DOHH2 (cell line): ENCODE measurements around the gene BPIFB2.

ENCODE experiments used
- H3F3A ChIP-seq: fragments of 200-600 bp; sonication (generic), shearing (Covaris generic); 2 replicates; pipeline ENCODE4 v1.6.0; 2016; ENCODE audit warnings: antibody characterized with exemption, mild to moderate bottlenecking; ENCODE audit not compliant: control insufficient read depth, insufficient read depth
- H3K27ac ChIP-seq: fragments of 200-600 bp; sonication (generic); 2 replicates; pipeline ENCODE4 v1.5.1; 2014; ENCODE audit warnings: low read depth, mild to moderate bottlenecking, low read length, moderate library complexity
- H3K27me3 ChIP-seq: fragments of 200-600 bp; sonication (generic); 2 replicates; pipeline ENCODE4 v1.6.1; 2014; ENCODE audit warnings: mild to moderate bottlenecking, low read length, mixed read lengths; ENCODE audit not compliant: control insufficient read depth
- H3K36me3 ChIP-seq: fragments of 200-600 bp; sonication (generic); 2 replicates; pipeline ENCODE4 v1.6.1; 2014; ENCODE audit warnings: mild to moderate bottlenecking, low read length, moderate library complexity, mixed read lengths; ENCODE audit not compliant: control insufficient read depth
- H3K4me1 ChIP-seq: fragments of 200-600 bp; sonication (generic); 2 replicates; pipeline ENCODE4 v1.6.1; 2014; ENCODE audit warnings: mild to moderate bottlenecking, low read length, mixed read lengths; ENCODE audit not compliant: control insufficient read depth
- H3K4me2 ChIP-seq: fragments of 200-600 bp; sonication (generic); 2 replicates; pipeline ENCODE4 v1.6.0; 2014; ENCODE audit warnings: mild to moderate bottlenecking, low read length, moderate library complexity
- H3K4me3 ChIP-seq: fragments of 200-600 bp; sonication (generic); 2 replicates; pipeline ENCODE4 v1.5.1; 2014; ENCODE audit warnings: mild to moderate bottlenecking, low read length, mixed read lengths
- H3K79me2 ChIP-seq: fragments of 200-600 bp; sonication (generic); 2 replicates; pipeline ENCODE4 v1.6.1; 2014; ENCODE audit warnings: mild to moderate bottlenecking, low read length, mixed read lengths; ENCODE audit not compliant: control insufficient read depth
- H3K9me2 ChIP-seq: fragments of 200-600 bp; sonication (generic); replicated peaks from 2 replicates; pipeline ENCODE4 v1.6.1; 2014; ENCODE audit warnings: mild to moderate bottlenecking, low read length, mixed read lengths; ENCODE audit not compliant: control insufficient read depth
- H3K9me3 ChIP-seq: fragments of 200-600 bp; sonication (generic); 2 replicates; pipeline ENCODE4 v1.6.1; 2014; ENCODE audit warnings: antibody characterized with exemption, low read length, mixed read lengths; ENCODE audit not compliant: control insufficient read depth, insufficient read depth
- H4K20me1 ChIP-seq: fragments of 200-600 bp; sonication (generic); 2 replicates; pipeline ENCODE4 v1.6.0; 2014; ENCODE audit warnings: low read depth, mild to moderate bottlenecking, antibody characterized with exemption, low read length, moderate library complexity; ENCODE audit not compliant: control insufficient read depth, insufficient read depth
- CTCF ChIP-seq: fragments of 200-600 bp; sonication (generic); IDR thresholded peaks from one replicate; pipeline ENCODE4 v1.5.1; 2014; ENCODE audit warnings: antibody characterized with exemption, mild to moderate bottlenecking, low read depth, low read length; ENCODE audit not compliant: poor library complexity, severe bottlenecking
- EZH2phosphoT487 ChIP-seq: fragments of 200-600 bp; sonication (generic); IDR thresholded peaks from 2 replicates; pipeline ENCODE4 v1.6.1; 2017; ENCODE audit warnings: borderline replicate concordance, mild to moderate bottlenecking, antibody characterized with exemption, low read length, moderate library complexity, mixed read lengths

The BPIFB2 gene

DNA sequence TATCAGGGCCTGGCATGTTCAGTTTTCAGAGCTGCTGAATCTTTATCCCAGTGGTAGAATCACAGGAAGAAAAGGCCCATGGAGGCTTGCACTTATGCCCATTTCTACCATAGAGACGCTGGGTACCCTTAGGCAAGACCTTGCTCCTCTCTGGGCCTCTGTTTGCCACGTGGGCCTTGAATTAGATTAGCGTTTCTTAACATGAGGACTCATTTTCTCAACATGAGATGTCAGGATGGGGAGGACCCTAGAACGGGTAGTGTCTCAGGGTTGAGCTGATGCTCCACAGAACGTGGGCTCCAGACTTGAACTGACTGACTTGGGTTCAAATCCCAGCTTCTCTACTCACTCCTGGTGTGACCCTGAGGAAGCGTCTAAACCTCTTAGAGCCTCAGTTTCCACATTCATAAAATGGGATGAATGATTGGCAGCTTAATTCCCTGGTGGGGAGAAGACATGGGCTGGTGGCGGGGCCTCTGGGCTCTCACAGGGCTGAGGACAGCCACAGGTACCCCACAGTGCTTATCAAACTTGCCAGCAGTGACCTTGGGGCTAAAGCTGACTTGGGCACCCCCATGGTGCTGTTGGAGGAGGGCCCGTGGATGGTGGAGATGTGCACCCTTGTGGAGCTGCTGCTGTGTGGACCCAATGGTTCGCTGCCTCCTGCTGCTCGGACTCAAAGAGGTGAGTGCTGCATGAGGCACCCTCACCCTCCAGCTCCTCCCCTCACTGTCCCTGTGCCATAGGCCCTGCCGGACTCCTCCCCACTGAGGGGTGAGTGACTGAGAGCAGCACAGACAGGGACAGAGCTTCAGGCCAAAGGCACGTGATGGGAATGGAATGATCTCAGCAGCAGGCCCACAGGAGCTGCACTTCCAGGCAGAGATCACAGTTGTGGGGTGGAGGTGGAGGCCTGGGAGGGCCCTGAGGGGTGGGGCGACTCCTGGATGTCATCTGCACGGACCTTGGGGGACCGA is 31.5 kb upstream of the BPIFB2 start:
- TF ChIP-seq EZH2phosphoT487 (no peak), CTCF (no peak)
- Histone ChIP-seq H4K20me1 (no peaks in the 10 kb centered on the region), H3K9me2 (no peaks in the 10 kb centered on the region), H3K27me3 (0 out of 2 replicates have a peak, but pooled peaks cover under 1% of the 10 kb centered on the region), H3F3A (peaks cover 6% of the 10 kb centered on the region), H3K4me3 (no peak overlapping the region), H3K36me3 (0 out of 2 replicates have a peak, but pooled peaks cover 3% of the 10 kb centered on the region), H3K27ac (no peak overlapping the region), H3K9me3 (peaks cover 3% of the 10 kb centered on the region; the same call in 1 of the 2 replicates), H3K79me2 (no peaks in the 10 kb centered on the region), H3K4me2 (no peak overlapping the region), H3K4me1 (peaks cover 23% of the 10 kb centered on the region)

GRCh38 chr20:32976746-32977145 is 30.8 kb upstream of the BPIFB2 start:
- no peaks in the 10 kb centered on the region for H3K36me3 ChIP-seq
- H3K4me1 ChIP-seq: peaks cover 15% of the 10 kb centered on the region
- no peak overlapping the region for H3K4me3 ChIP-seq
- H3K4me2 ChIP-seq: no peak overlapping the region
- no peaks in the 10 kb centered on the region for H4K20me1 ChIP-seq
- H3K79me2 ChIP-seq: no peaks in the 10 kb centered on the region
- TF ChIP-seq CTCF: no peak
- no peak for TF ChIP-seq EZH2phosphoT487
- peaks cover 3% of the 10 kb centered on the region for H3F3A ChIP-seq
- no peak overlapping the region for H3K27ac ChIP-seq
- 0 out of 2 replicates have a peak, but pooled peaks cover 3% of the 10 kb centered on the region for H3K27me3 ChIP-seq
- no peaks in the 10 kb centered on the region for H3K9me2 ChIP-seq
- H3K9me3 ChIP-seq: no peaks in the 10 kb centered on the region

DNA sequence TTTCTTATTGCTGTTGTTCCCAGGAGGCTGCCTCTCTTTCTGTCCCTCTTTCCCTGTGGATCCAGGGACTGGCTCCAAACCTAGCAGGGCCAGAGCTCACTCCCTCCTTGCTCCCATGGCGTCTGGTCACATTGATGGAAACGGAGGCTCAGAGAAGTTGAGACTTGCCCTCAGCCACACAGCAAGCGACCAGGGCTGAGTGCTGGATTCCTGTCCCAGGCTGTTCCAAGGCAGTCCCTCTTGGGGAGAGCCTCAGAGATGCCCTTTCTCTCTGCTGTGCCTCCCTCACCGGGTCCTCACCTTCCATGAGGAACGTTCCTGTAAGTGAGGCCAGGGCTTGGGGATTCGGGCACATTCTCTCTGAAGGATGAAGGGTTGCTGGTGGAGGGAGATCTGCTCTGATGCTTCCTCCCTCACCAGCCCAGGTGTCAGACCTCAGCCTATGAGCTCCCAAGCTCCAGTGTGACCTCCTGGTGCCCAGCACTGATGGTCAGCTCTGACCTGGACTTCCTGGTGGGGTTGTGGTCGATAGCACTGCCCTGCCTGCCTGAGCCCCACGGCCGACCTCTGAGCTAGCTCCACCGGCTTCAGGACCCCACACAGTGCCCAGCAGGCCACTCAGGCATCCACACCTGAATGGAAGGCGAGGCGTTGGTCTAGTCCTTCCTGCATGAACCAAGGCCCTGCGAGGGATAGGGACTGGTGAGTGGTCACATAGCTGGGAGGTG is 30.1 kb upstream of the BPIFB2 start:
- H3K4me2 ChIP-seq: no peak overlapping the region
- TF ChIP-seq EZH2phosphoT487: no peak
- no peaks in the 10 kb centered on the region for H3K36me3 ChIP-seq
- H3F3A ChIP-seq: no peaks in the 10 kb centered on the region
- H3K9me2 ChIP-seq: no peaks in the 10 kb centered on the region
- no peak overlapping the region for H3K27ac ChIP-seq
- H3K4me1 ChIP-seq: peaks cover 8% of the 10 kb centered on the region
- H3K9me3 ChIP-seq: no peaks in the 10 kb centered on the region
- H3K4me3 ChIP-seq: no peak overlapping the region
- no peaks in the 10 kb centered on the region for H3K79me2 ChIP-seq
- H4K20me1 ChIP-seq: no peaks in the 10 kb centered on the region
- H3K27me3 ChIP-seq: 0 out of 2 replicates have a peak, but pooled peaks cover 3% of the 10 kb centered on the region

- Histone ChIP-seq H3K4me3 (no peak overlapping the region), H3F3A (no peaks in the 10 kb centered on the region), H3K27ac (no peak overlapping the region), H3K79me2 (no peaks in the 10 kb centered on the region), H4K20me1 (no peaks in the 10 kb centered on the region), H3K9me3 (no peaks in the 10 kb centered on the region), H3K27me3 (0 out of 2 replicates have a peak, but pooled peaks cover 3% of the 10 kb centered on the region), H3K4me2 (no peak overlapping the region), H3K4me1 (peaks cover 3% of the 10 kb centered on the region), H3K36me3 (no peaks in the 10 kb centered on the region), H3K9me2 (no peaks in the 10 kb centered on the region)
- TF ChIP-seq CTCF (no peak), EZH2phosphoT487 (no peak)
Observed at GRCh38 chr20:32978009-32978335, 29.5 kb upstream of the BPIFB2 start.
